Esophagus muscularis mucosa (tissue), 3 donors: ENCODE data around the gene RMI2.

Source experiments
- POLR2A ChIP-seq: fragments of 450-650 bp; IDR thresholded peaks from one replicate; pipeline ENCODE4 v1.6.1; 2017; ENCODE audit warnings: antibody characterized with exemption, moderate library complexity, mild to moderate bottlenecking, low read depth
- TF ChIP-seq, protein P1 (sequence below), 3 experiments: fragments of 200-600 bp in 2 of 3; fragments of 450-650 bp in 1 of 3; sonication (generic) in 2 of 3; IDR thresholded peaks; one replicate each; pipeline ENCODE4 v1.5.1; 2017 to 2019; ENCODE audit warnings: antibody characterized with exemption in 3 of 3, mild to moderate bottlenecking in 2 of 3, moderate library complexity in 1 of 3

DNA sequence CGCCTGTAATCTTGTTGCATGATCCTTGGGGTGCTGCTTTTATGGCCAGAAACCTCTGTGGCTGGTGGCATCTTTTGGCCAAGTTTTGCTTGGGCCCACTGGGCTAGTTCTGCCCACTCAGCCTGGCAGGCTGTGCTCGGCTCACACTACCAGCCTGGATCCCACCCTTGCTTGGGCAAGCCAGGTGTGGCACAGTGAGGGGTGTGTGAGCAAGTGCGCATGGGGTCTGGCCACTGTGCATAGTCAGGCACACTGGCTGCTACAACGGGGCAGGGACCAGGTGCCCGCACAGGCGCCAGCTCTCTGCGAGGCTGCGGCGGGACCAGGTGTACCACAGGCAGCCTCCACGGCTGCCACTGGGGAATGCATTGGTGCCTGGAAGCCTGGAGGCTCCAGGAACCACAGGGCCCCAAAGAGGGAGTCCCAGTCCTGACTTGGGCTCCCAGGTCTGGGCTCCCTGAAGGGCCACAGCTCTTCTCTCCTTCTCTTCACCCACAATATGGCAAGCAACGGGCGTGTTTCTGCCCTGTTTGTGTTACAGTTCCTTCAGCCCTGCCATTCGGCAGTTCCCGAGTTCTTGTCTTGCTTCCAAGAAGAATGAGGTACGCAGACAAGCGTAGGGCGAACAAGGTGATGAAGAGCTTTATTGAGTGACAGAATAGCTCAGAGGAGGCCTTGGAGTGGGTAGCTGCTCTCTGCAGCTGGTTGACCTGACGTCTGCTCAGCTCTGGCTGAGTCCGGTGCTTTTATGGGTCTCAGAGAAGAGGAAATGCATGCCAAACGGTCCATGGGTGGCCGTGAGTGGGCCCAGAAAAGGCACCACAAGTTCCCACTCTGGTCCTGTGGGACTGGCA is 37.4 kb upstream of the RMI2 start:
- TF ChIP-seq, protein P1, sequence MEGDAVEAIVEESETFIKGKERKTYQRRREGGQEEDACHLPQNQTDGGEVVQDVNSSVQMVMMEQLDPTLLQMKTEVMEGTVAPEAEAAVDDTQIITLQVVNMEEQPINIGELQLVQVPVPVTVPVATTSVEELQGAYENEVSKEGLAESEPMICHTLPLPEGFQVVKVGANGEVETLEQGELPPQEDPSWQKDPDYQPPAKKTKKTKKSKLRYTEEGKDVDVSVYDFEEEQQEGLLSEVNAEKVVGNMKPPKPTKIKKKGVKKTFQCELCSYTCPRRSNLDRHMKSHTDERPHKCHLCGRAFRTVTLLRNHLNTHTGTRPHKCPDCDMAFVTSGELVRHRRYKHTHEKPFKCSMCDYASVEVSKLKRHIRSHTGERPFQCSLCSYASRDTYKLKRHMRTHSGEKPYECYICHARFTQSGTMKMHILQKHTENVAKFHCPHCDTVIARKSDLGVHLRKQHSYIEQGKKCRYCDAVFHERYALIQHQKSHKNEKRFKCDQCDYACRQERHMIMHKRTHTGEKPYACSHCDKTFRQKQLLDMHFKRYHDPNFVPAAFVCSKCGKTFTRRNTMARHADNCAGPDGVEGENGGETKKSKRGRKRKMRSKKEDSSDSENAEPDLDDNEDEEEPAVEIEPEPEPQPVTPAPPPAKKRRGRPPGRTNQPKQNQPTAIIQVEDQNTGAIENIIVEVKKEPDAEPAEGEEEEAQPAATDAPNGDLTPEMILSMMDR (IDR thresholded peaks at IDR 0.05) = no peak
- TF ChIP-seq POLR2A = no peak
